22Rv1 (cell line): Measurements from ENCODE around the gene SHISA5.

Source experiments
- CTCF ChIP-seq: fragments of 450-650 bp; IDR thresholded peaks from 2 replicates; pipeline ENCODE4 v1.5.1; 2017; ENCODE audit warnings: mild to moderate bottlenecking
- ZFX ChIP-seq: fragments of 450-650 bp; IDR thresholded peaks from 2 replicates; pipeline ENCODE4 v1.6.1; 2017; ENCODE audit warnings: antibody characterized with exemption, borderline replicate concordance

- TF ChIP-seq CTCF (no peak), ZFX (no peak)
These were observed 75.2 kb downstream of the SHISA5 start for GRCh38 chr3:48428572-48429316.
